GM21786 (cell line): ENCODE results near the gene MRO.
"Not testable (repeated sequence)": the region's sequence is repeated elsewhere in the genome, so short reads cannot be mapped to it uniquely, and the experiment has no call there.

Experiments
- ATAC-seq: cut with Tn5 transposase; IDR thresholded peaks from one replicate; pipeline ENCODE4 v1.9.1; 2021; ENCODE audit not compliant: unreplicated experiment

The MRO gene

GRCh38 chr18:50793641-50794565, 25.9 kb downstream of the MRO start:
- ATAC-seq: no peak

DNA sequence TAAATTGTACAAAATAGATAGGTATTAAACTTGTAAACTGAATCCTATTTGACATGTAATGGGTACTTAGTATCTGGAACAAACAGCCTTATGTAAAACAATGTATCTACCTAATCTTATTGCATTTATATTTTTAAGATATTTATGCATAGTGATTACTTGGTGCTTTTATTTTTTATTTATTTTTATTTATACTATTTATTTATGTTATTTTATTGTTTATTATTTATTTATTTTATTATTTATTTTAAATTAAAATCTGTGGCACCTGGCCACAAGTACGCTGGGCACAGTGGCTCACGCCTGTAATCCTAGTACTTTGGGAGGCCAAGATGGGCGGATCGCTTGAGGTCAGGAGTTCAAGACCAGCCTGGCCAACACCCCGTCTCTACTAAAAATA, 26.9 kb downstream of the MRO start:
- ATAC-seq: no peak

DNA sequence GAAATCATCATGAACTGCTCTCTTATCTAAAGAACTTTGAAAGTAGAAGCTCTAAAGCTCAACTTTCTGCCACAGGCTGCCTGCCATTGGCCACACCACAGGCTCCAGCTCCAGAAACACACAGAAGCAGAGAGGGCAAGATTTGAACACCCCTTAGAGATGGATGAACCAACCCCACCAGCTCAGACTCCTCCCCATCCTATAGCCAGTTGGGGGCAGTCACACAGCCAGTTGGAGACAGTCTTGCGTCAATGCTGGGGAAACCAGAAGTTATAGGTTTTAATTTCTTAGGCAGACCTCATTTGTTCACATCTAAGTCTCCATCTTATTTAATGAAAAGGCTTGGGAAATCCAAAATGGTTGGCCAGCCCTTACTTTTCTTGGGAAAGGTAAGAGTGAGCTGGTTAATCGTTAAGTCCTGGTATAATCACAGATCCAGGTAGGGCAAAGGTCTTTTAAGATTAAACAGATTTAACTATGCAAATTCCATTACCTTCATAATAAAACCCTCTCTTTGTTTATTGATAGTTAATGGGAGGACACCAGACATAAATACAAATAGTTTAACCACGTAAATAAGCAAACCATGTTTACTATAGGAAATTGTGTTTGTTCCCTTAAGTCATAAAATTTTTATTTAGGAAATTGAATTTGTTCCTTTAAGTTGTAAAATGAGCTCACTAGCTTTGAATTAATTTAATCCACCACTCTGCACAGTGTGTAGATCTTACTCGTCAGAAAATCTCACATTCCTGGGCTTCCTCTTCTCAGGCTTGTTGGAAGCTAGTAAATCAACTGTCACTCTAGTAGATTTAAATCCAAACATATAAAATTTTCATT, 28.0 kb downstream of the MRO start:
- no peak for ATAC-seq

GRCh38 chr18:50790948-50791347, 28.9 kb downstream of the MRO start:
- no peak for ATAC-seq

- no peak for ATAC-seq
These were observed 29.6 kb downstream of the MRO start for GRCh38 chr18:50790241-50790640.

DNA sequence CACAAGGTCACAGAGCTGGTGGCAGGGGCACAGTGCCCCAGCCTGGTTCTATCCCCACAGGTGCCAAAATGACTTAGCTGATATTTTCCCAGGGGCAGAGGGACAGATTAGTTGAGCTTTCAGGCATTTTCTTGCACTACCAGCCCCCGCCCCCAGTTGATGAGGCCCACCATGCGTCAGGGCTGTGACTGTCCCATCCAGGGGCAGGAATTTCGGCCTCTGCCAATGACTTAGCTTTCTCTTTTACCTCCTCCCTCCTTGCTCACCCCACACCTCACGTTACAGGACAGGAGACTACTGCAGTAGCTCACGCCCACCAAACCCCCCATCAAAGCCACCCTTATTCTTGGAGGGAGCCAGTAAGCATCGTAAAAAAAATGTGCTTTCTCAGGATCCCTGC, 31.5 kb downstream of the MRO start:
- ATAC-seq: no peak

- no peak for ATAC-seq
These were observed 33.0 kb downstream of the MRO start for GRCh38 chr18:50786864-50787263.

GRCh38 chr18:50783553-50783952, 36.3 kb downstream of the MRO start:
- no peak for ATAC-seq

- not testable (repeated sequence) for ATAC-seq
These were observed 40.8 kb downstream of the MRO start for GRCh38 chr18:50779021-50779420.

DNA sequence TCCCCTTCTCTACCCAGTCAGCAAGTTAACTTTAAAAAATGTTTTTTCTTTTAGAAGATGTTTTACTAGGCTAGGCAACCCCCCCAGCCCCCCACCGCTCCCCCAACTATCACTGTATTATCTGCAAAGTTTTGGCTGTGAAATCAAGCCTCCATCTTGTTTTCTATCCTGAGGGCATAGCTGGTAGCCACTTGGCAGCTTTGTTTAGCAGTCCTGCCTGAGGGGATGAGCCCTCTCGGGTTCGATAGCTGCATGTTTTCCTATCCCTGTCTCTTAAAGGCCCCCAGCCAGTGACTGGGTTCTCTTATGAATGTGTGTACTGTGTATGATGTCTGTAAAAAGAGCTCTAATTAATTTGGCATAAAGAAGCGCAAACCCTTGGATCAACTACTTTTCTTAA, 43.4 kb downstream of the MRO start:
- ATAC-seq: no peak

DNA sequence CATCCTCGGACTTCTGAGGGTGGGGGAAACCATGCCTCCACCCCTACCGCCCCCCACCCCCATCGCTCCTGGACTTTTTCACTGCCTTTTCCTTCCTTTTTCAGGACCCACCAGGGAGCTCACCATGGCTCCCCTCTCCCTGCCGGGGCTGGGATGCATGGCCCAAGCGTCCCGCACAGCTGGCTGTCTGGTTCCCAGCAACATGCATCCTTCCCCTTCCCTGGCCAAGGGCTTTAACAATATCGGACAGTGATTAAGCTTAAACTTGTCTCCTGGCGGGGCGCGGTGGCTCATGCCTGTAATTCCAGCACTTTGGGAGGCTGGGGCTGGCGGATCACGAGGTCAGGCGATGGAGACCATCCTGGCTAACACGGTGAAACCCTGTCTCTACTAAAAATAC, 44.1 kb downstream of the MRO start:
- ATAC-seq: no peak

DNA sequence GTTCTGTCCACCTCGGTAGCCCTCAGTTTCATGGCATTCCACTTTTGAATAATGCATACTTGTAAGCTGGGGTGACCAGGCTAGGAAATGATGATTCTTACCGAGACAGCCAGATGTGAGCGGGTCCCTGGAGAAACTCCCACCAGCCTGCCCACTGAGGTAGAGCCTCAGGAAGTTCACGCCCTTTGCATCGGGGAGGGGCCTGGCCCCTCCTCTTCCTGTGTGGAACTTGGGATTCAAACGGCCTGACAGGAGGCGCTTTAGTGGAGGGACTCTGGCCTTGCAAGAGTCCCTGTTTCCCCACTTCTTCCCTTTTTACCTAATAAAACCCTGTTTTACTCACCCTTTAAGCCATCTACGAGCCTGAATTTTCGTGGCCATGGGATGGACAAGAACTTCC, 44.6 kb downstream of the MRO start:
- ATAC-seq: no peak

DNA sequence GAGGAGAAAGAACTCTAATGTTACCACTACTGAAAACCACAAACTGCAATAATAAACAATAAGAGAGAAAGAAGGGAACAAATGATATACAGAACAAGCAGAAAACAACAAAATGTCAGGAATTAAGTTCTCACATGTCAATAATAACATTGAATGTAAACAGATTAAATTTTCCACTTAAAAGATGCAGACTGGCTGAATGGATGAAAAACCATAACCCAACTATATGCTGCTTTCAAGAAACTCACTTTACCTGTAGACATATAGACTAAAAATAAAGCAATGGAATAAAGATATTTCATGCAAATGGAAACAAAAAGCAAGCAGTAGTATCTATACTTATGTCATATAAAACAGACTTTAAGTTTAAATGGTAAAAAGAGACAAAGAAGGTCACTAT, 50.4 kb downstream of the MRO start:
- ATAC-seq: no peak

GRCh38 chr18:50757358-50757757, 62.5 kb downstream of the MRO start:
- ATAC-seq: no peak

- no peak for ATAC-seq
These were observed 65.5 kb downstream of the MRO start for GRCh38 chr18:50754297-50754696.

DNA sequence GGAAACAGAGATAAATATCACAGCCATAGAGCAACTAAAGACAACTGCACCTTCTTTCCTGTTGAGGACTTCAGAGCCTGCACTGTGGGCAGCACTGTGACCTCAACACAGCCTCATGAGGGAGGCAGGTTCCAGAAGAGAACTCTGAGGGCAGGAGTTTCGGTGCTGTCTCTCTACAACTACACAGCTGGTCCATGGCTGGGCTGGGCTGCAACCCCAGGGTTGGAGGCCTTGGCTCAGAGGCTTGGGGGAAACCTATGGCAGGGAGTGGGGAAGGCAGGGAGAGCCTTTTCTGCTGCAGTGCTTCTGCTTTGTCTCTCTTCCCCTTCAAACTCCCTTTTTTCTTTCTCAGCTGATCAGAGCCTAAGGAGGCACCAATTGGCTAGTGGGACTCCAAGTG, 66.5 kb downstream of the MRO start:
- ATAC-seq: no peak

DNA sequence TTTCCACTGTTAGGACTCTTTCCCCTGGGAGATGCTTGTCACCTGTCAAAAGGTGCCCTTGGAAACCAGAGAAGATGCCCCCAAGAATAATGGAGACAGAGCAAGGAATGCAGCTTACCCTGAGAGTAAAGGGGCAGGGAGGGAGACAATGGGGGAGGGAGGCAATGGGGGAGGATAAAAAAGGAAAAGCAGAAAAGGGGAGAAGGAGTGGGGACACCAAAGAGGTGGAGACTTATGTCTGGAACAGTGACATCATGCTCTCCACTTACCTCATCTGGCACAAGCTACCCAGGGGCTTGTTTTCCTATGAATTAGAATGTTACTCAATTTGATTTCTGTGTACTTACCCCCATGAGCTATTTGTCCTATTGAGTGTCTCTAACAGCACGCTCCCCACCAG, 67.9 kb downstream of the MRO start:
- ATAC-seq: no peak

- no peak for ATAC-seq
These were observed 68.3 kb downstream of the MRO start for GRCh38 chr18:50751490-50751889.

- no peak for ATAC-seq
These were observed 69.3 kb downstream of the MRO start for GRCh38 chr18:50750546-50750945.

DNA sequence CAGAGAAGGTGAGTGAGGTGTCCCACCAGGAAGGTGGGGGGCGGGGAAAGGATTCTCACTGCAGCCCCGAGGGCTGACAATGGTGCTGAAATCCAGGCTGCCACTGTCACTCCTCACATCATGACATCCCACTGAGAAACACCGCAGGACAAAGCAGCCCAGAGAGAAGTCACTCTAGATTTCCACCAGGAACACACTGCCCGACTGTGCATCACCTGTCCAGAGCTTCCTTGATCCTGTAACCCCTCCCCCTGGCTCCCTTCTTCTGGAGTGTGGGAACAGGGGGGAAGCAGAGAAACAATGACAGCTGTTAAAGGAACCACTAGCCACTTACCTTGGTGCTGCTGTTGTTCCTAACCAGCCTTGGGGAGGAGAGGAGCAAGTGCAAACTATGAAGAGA, 69.9 kb downstream of the MRO start:
- ATAC-seq: no peak

- no peak for ATAC-seq
These were observed 70.4 kb downstream of the MRO start for GRCh38 chr18:50749421-50749820.
